A549 (cell line): Measurements from ENCODE around the gene FAM20C. TPM values are rescaled to one million over a fixed set of nuclear protein-coding genes. Genes with fewer than 3 reads are reported as not detected.

Source experiments
- ATAC-seq, 2 experiments: fragments of 200-7000 bp in 1 of 2; fragments of >200 bp in 1 of 2; cut with Nextera tagmentation in 1 of 2; cut with Tn5 transposase in 1 of 2; 3 replicates each; pipeline versions ENCODE4 v1.8.0 to v1.9.1; 2018 to 2020; ENCODE audit warnings: mild to moderate bottlenecking in 1 of 2, moderate library complexity in 1 of 2
- CTCF ChIA-PET: fragments of 300-600 bp; sonication (Branson Sonifier 250); formaldehyde crosslinking; extraction: SDS; loops from one replicate; lab custom pipeline; 2021; ENCODE audit warnings: antibody characterized with exemption, inconsistent platforms; lab: Yijun Ruan, JAX
- POLR2A ChIA-PET: fragments of 350-600 bp; formaldehyde crosslinking; extraction: SDS; loops from one replicate; lab custom pipeline; 2021; ENCODE audit warnings: antibody characterized with exemption, inconsistent platforms; lab: Yijun Ruan, JAX
- DNase-seq, 2 experiments: peaks; one replicate each; pipeline versions ENCODE4 v3.0.0 to v3.0.0-alpha.2; 2011 to 2016; ENCODE audit warnings: low read depth in 1 of 2, low spot score in 1 of 2
- FAIRE-seq: peaks from 2 replicates; lab custom pipeline; 2011; peaks lifted over from hg19 to GRCh38; lab: Jason Lieb, UNC
- H3K27ac ChIP-seq, 2 experiments: fragments of >200 bp; sonication (Bioruptor Twin); formaldehyde crosslinking; 3 replicates each; pipeline ENCODE4 v1.5.1; 2016 to 2017
- H3K4me1 ChIP-seq: fragments of >200 bp; sonication (Bioruptor Twin); formaldehyde crosslinking; 3 replicates; pipeline ENCODE4 v1.6.1; 2016
- H3K4me2 ChIP-seq: fragments of >200 bp; sonication (Bioruptor Twin); formaldehyde crosslinking; 3 replicates; pipeline ENCODE4 v1.6.1; 2016
- H3K4me3 ChIP-seq: fragments of >200 bp; sonication (Bioruptor Twin); formaldehyde crosslinking; 3 replicates; pipeline ENCODE4 v1.5.1; 2016
- H3K9me3 ChIP-seq: fragments of >200 bp; sonication (Bioruptor Twin); formaldehyde crosslinking; 3 replicates; pipeline ENCODE4 v1.6.1; 2016
- BHLHE40 ChIP-seq: IDR thresholded peaks from 2 replicates; pipeline ENCODE4 v1.6.1; 2012; ENCODE audit warnings: low read depth, low read length, inconsistent platforms
- CBX2 ChIP-seq: fragments of 200-600 bp; sonication (generic); IDR thresholded peaks from 2 replicates; pipeline ENCODE4 v1.6.1; 2016; ENCODE audit warnings: low read depth, mild to moderate bottlenecking, borderline replicate concordance
- EHF ChIP-seq: fragments of 250-450 bp; sonication (Bioruptor Pico); IDR thresholded peaks from 2 replicates; pipeline ENCODE4 v1.5.0; 2020; ENCODE audit warnings: mild to moderate bottlenecking
- ESRRA ChIP-seq: fragments of 150-350 bp; IDR thresholded peaks from 2 replicates; pipeline ENCODE4 v1.6.1; 2014; ENCODE audit warnings: mild to moderate bottlenecking, low read length, borderline replicate concordance
- FOSL2 ChIP-seq, 2 experiments: fragments of 450-650 bp in 1 of 2; fragments of >200 bp in 1 of 2; sonication (Bioruptor Twin) in 1 of 2; formaldehyde crosslinking; IDR thresholded peaks; 2 replicates each; pipeline versions ENCODE4 v1.5.0 to v1.6.1; 2016 to 2020; ENCODE audit warnings: mild to moderate bottlenecking in 1 of 2, moderate library complexity in 1 of 2
- JUNB ChIP-seq: fragments of >200 bp; sonication (Bioruptor Twin); formaldehyde crosslinking; IDR thresholded peaks from 2 replicates; pipeline ENCODE4 v1.6.1; 2016
- KDM1A ChIP-seq: fragments of 200-600 bp; sonication (generic); IDR thresholded peaks from 2 replicates; pipeline ENCODE4 v1.6.1; 2016; ENCODE audit warnings: low read depth, mild to moderate bottlenecking
- MAFK ChIP-seq: fragments of 450-650 bp; IDR thresholded peaks from 2 replicates; pipeline ENCODE4 v1.6.1; 2014; ENCODE audit not compliant: partially characterized antibody
- MAZ ChIP-seq: fragments of 150-350 bp; IDR thresholded peaks from 2 replicates; pipeline ENCODE4 v1.6.1; 2014; ENCODE audit warnings: antibody characterized with exemption, low read depth, low read length, borderline replicate concordance
- MYC ChIP-seq: IDR thresholded peaks from 2 replicates; pipeline ENCODE4 v1.6.1; 2012; ENCODE audit warnings: mild to moderate bottlenecking, inconsistent platforms, low read length, improper control_type of control experiment, borderline replicate concordance
- PHF8 ChIP-seq: fragments of 200-600 bp; sonication (generic); IDR thresholded peaks from 2 replicates; pipeline ENCODE4 v1.6.1; 2016; ENCODE audit warnings: low read depth, mild to moderate bottlenecking, antibody characterized with exemption, moderate library complexity, borderline replicate concordance
- POLR2A ChIP-seq: IDR thresholded peaks from 2 replicates; pipeline ENCODE4 v1.6.1; 2012; ENCODE audit warnings: mild to moderate bottlenecking, low read length
- RAD21 ChIP-seq, 2 experiments: fragments of >200 bp in 1 of 2; sonication (Bioruptor Twin) in 1 of 2; formaldehyde crosslinking in 1 of 2; IDR thresholded peaks in 1 of 2; conservative IDR thresholded peaks in 1 of 2; 2 replicates in 1 of 2; 3 replicates in 1 of 2; pipeline ENCODE4 v1.6.1; 2012 to 2018; ENCODE audit warnings: inconsistent platforms in 1 of 2
- WGBS: methylation state at CpG from one replicate; pipeline ENCODE4 v1.1.6; 2017; ENCODE audit errors: missing lambda C conversion rate; 5-methylcytosine and 5-hydroxymethylcytosine counted together
- polyA plus RNA-seq, 4 experiments: library from polyadenylated mRNA; depleted of rRNA in 3 of 4; stranded (reverse); fragments of >200 nt; fragmentation: RNase III in 1 of 4; extraction: RNeasy Plus Mini Kit Qiagen cat#74134 plus additional on column Dnase treatment in 1 of 4; gene quantifications; 2 replicates in 3 of 4; 3 replicates in 1 of 4; pipeline ENCODE4 v1.2.3, GENCODE V29; 2011 to 2017
- TF ChIP-seq, protein P1 (sequence below): fragments of 450-650 bp; IDR thresholded peaks from 2 replicates; pipeline ENCODE4 v1.6.1; 2014; ENCODE audit warnings: antibody characterized with exemption
- TF ChIP-seq, protein P2 (sequence below): fragments of 150-350 bp; IDR thresholded peaks from 2 replicates; pipeline ENCODE4 v1.6.1; 2014; ENCODE audit warnings: low read depth, mild to moderate bottlenecking, low read length
- TF ChIP-seq, protein P3 (sequence below): IDR thresholded peaks from 2 replicates; pipeline ENCODE4 v1.6.1; 2012; ENCODE audit warnings: low read depth, borderline replicate concordance
- TF ChIP-seq, protein P4 (sequence below): fragments of >200 bp; sonication (Bioruptor Twin); formaldehyde crosslinking; IDR thresholded peaks from 3 replicates; pipeline ENCODE4 v1.5.1; 2016
- TF ChIP-seq, protein P5 (sequence below): fragments of 250-450 bp; sonication (Bioruptor Pico); IDR thresholded peaks from 2 replicates; pipeline ENCODE4 v1.5.0; 2020; ENCODE audit warnings: low read depth, mild to moderate bottlenecking, moderate library complexity
- TF ChIP-seq, protein P6 (sequence below): fragments of >200 bp; sonication (Bioruptor Twin); formaldehyde crosslinking; IDR thresholded peaks from 2 replicates; pipeline ENCODE4 v1.6.1; 2016

FAM20C gene
- polyA plus RNA-seq, 2 of the 4 experiments (the other 2 are of a cell fraction) = 5.6 to 20.3 TPM

DNA sequence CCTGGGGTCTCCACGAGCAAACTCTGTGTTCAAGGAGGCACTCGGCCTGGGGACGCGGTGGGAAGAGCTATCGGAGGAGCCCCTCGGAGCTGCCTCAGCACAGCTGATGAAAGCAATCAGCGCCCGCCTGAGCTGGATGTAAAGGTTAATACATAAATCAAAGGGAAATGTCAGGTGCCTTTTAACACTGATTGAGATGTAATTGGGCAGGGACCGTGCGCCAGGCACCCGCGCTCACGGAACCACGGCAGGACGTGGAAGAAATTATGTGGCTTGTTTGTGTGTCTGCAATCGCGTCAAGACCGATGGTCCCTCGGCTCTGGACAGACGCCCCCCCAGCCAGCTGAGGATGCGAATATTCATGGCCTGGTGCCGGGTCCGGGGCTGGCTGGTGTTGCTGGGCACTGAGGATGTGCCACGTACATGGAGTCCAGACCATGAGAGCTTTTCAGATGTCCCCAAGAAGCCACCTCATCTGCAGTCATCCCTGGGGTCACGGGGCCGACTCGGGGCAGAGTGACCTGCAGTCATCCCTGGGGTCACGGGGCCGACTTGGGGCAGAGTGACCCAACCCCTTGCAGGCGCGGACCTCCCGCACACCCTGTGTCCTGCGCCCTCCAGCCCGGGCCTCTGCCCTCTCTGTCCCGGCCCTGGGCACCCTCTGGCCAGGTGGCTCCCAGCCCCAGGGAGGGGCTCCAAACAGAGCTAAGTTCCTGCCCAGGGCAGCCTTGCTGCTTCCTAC lies 113.2 kb downstream of the FAM20C start:
- ChIA-PET CTCF (interaction anchor here (0.6 to 1.2 kb wide), 2 partner anchors 15 to 332 kb away, joined by 3 to 4 read pairs; no protein-coding TSS in a partner anchor), POLR2A (no interaction called here)
- FAIRE-seq (no peak), DNase-seq (no peak), ATAC-seq (no peak)
- Histone ChIP-seq H3K4me1 (no peaks in the 10 kb centered on the region), H3K4me2 (no peak overlapping the region), H3K9me3 (peaks cover 16% of the 10 kb centered on the region), H3K4me3 (no peak overlapping the region), H3K27ac (no peak overlapping the region)
- WGBS = 72% methylated on average over 24 of the region's 35 CpGs
- no peak for TF ChIP-seq FOSL2 (IDR thresholded peaks at IDR 0.05)
- no peak for TF ChIP-seq FOSL2 (CRISPR knock-in tag; IDR thresholded peaks at IDR 0.05)
- TF ChIP-seq, protein P1, sequence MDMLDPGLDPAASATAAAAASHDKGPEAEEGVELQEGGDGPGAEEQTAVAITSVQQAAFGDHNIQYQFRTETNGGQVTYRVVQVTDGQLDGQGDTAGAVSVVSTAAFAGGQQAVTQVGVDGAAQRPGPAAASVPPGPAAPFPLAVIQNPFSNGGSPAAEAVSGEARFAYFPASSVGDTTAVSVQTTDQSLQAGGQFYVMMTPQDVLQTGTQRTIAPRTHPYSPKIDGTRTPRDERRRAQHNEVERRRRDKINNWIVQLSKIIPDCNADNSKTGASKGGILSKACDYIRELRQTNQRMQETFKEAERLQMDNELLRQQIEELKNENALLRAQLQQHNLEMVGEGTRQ = no peak
- TF ChIP-seq, protein P2, sequence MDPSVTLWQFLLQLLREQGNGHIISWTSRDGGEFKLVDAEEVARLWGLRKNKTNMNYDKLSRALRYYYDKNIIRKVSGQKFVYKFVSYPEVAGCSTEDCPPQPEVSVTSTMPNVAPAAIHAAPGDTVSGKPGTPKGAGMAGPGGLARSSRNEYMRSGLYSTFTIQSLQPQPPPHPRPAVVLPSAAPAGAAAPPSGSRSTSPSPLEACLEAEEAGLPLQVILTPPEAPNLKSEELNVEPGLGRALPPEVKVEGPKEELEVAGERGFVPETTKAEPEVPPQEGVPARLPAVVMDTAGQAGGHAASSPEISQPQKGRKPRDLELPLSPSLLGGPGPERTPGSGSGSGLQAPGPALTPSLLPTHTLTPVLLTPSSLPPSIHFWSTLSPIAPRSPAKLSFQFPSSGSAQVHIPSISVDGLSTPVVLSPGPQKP = no peak
- no peak for TF ChIP-seq KDM1A
- no peak for TF ChIP-seq RAD21 (conservative IDR thresholded peaks at IDR 0.05 in 1 of 2, IDR thresholded peaks at IDR 0.05 in 1 of 2)
- TF ChIP-seq CBX2 = no peak
- TF ChIP-seq MAZ = no peak
- TF ChIP-seq PHF8 = no peak
- no peak for TF ChIP-seq ESRRA

DNA sequence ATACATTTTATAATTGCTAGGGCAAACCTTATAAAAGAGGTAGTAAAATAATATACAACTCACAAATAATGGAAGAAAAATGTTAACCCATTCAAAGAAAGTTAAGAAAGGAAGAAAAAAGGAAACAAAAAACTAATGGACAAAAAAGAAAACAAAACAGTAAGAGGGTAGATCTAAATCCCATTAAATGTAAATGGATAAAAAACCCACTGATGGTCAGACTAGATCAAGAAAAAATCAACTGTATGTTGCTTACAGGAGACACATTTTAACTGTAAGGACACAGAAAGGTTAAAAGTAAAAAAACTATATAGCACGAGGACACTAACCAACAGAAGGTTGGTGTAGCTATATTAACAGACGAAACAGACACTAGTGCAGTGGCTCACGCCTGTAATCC lies 115.6 kb downstream of the FAM20C start:
- no peak for FAIRE-seq
- CTCF ChIA-PET = interaction anchor here (1.0 to 3.2 kb wide), 2 partner anchors 10 to 14 kb away, joined by 5 to 12 read pairs; no protein-coding TSS in a partner anchor
- Histone ChIP-seq H3K4me3 (no peak overlapping the region), H3K9me3 (peaks cover 16% of the 10 kb centered on the region), H3K4me1 (no peaks in the 10 kb centered on the region), H3K4me2 (no peak overlapping the region)
- no peak for DNase-seq
- POLR2A ChIA-PET = no interaction called here
- WGBS = 15% methylated on average over 3 of the region's 3 CpGs
- no peak for ATAC-seq
- TF ChIP-seq MYC = no peak
- TF ChIP-seq POLR2A = no peak
- TF ChIP-seq MAFK = no peak
- TF ChIP-seq, protein P3, sequence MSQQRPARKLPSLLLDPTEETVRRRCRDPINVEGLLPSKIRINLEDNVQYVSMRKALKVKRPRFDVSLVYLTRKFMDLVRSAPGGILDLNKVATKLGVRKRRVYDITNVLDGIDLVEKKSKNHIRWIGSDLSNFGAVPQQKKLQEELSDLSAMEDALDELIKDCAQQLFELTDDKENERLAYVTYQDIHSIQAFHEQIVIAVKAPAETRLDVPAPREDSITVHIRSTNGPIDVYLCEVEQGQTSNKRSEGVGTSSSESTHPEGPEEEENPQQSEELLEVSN = no peak
- TF ChIP-seq, protein P1 = no peak
- no peak for TF ChIP-seq JUNB
- TF ChIP-seq, protein P4, sequence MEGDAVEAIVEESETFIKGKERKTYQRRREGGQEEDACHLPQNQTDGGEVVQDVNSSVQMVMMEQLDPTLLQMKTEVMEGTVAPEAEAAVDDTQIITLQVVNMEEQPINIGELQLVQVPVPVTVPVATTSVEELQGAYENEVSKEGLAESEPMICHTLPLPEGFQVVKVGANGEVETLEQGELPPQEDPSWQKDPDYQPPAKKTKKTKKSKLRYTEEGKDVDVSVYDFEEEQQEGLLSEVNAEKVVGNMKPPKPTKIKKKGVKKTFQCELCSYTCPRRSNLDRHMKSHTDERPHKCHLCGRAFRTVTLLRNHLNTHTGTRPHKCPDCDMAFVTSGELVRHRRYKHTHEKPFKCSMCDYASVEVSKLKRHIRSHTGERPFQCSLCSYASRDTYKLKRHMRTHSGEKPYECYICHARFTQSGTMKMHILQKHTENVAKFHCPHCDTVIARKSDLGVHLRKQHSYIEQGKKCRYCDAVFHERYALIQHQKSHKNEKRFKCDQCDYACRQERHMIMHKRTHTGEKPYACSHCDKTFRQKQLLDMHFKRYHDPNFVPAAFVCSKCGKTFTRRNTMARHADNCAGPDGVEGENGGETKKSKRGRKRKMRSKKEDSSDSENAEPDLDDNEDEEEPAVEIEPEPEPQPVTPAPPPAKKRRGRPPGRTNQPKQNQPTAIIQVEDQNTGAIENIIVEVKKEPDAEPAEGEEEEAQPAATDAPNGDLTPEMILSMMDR = no peak
- no peak for TF ChIP-seq EHF (CRISPR knock-in tag)
- no peak for TF ChIP-seq MAZ
- TF ChIP-seq, protein P5, sequence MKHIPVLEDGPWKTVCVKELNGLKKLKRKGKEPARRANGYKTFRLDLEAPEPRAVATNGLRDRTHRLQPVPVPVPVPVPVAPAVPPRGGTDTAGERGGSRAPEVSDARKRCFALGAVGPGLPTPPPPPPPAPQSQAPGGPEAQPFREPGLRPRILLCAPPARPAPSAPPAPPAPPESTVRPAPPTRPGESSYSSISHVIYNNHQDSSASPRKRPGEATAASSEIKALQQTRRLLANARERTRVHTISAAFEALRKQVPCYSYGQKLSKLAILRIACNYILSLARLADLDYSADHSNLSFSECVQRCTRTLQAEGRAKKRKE = no peak
- TF ChIP-seq, protein P6, sequence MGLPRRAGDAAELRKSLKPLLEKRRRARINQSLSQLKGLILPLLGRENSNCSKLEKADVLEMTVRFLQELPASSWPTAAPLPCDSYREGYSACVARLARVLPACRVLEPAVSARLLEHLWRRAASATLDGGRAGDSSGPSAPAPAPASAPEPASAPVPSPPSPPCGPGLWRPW = no peak
- TF ChIP-seq BHLHE40 = no peak
- TF ChIP-seq, all 56 proteins: peak for 0
- H3K27ac ChIP-seq = no peak overlapping the region
